Adrenal gland (tissue), 12 donors: ENCODE measurements around the gene SNU13. TPM values are rescaled to one million over a fixed set of nuclear protein-coding genes. Genes with fewer than 3 reads are reported as not detected.

Experiments used
- DNase-seq, 7 donors: peaks; one replicate each; pipeline ENCODE4 v3.0.0-alpha.2; 2019 to 2020
- H3K27ac ChIP-seq, 5 donors: fragments of 200-600 bp; sonication (generic) in 4 of 5; 1 replicate in 3 of 5; 2 replicates in 2 of 5; pipeline versions ENCODE4 v1.5.1 to v1.8.0; 2016 to 2020; ENCODE audit warnings: mild to moderate bottlenecking in 1 of 5
- H3K27me3 ChIP-seq: fragments of 200-600 bp; 2 replicates; pipeline ENCODE4 v1.8.0; 2021
- H3K36me3 ChIP-seq, 2 donors: fragments of 200-600 bp; replicated peaks in 1 of 2; 1 replicate in 1 of 2; 2 replicates in 1 of 2; pipeline versions ENCODE4 v1.5.1 to v1.8.0; 2018 to 2022
- H3K4me1 ChIP-seq, 2 donors: fragments of 200-600 bp; replicated peaks in 1 of 2; 1 replicate in 1 of 2; 2 replicates in 1 of 2; pipeline versions ENCODE4 v1.5.1 to v1.8.0; 2018 to 2021
- H3K4me3 ChIP-seq, 4 donors: fragments of 200-600 bp; sonication (generic) in 3 of 4; one replicate each; pipeline ENCODE4 v1.5.1; 2016 to 2018
- H3K9me3 ChIP-seq, 3 donors: fragments of 200-600 bp; sonication (generic) in 1 of 3; replicated peaks in 1 of 3; 1 replicate in 2 of 3; 2 replicates in 1 of 3; pipeline versions ENCODE4 v1.5.1 to v1.8.0; 2016 to 2021
- POLR2A ChIP-seq, 2 donors: fragments of 450-650 bp; IDR thresholded peaks; one replicate each; pipeline ENCODE4 v1.6.1; 2017; ENCODE audit warnings: antibody characterized with exemption in 2 of 2, mild to moderate bottlenecking in 2 of 2, moderate library complexity in 1 of 2
- WGBS, 4 donors: extraction: QIAGEN DNeasy Blood & Tissue Kit in 2 of 4; methylation state at CpG; one replicate each; pipeline versions ENCODE4 v1.1.5 to v1.1.7; 2013 to 2017; 5-methylcytosine and 5-hydroxymethylcytosine counted together
- intact Hi-C, 2 donors: fragments of 100-400 bp; cut with DNase I; formaldehyde crosslinking; loops; one replicate each; pipeline versions ENCODE4 v1.14.1 to v1.15.0; 2022 to 2023
- polyA plus RNA-seq, 3 donors: library from polyadenylated mRNA; stranded (reverse); fragments of 200-250 nt in 2 of 3; fragments of 350-450 nt in 1 of 3; fragmentation: Illumina TruSeq in 1 of 3; extraction: RNeasy Lipid Tissue Mini Kit (QIAGEN cat#74804) in 1 of 3; gene quantifications; one replicate each; pipeline ENCODE4 v1.2.3, GENCODE V29; 2013 to 2014
- total RNA-seq, 9 donors: library from RNA; depleted of rRNA in 4 of 9; stranded (reverse); fragments of >200 nt in 4 of 9; fragments of 120-200 nt in 1 of 9; fragmentation: NEBNext Ultra II Directional in 1 of 9; extraction: Animal tissue kit (Norgen Biotek cat#: 25700) in 1 of 9; gene quantifications; one replicate each; pipeline versions ENCODE4 v1.1.0 to v1.2.4, GENCODE V29; 2013 to 2023
- TF ChIP-seq, protein P1 (sequence below), 6 experiments: fragments of 450-650 bp in 4 of 6; fragments of 200-600 bp in 2 of 6; sonication (generic) in 1 of 6; IDR thresholded peaks; 1 replicate in 5 of 6; 2 replicates in 1 of 6; pipeline versions ENCODE4 v1.5.1 to v1.8.0; 2016 to 2021; ENCODE audit warnings: antibody characterized with exemption in 6 of 6, mild to moderate bottlenecking in 2 of 6, moderate library complexity in 1 of 6
- donor health status: healthy with polysubstance abuse.
- donor health status: Bipolar disorder and iron deficiency.
- donor health status: DM: yes; HTN: yes; CAD: no.
- donor health status: DM: no; HTN: no; CAD: no.
- donor health status: DM: no; HTN: no; CAD: no.
- donor health status: DM: yes; HTN: yes; CAD: no.

The SNU13 gene
- total and polyA plus RNA-seq, 12 donors: 107 to 446 (median 166) TPM

DNA sequence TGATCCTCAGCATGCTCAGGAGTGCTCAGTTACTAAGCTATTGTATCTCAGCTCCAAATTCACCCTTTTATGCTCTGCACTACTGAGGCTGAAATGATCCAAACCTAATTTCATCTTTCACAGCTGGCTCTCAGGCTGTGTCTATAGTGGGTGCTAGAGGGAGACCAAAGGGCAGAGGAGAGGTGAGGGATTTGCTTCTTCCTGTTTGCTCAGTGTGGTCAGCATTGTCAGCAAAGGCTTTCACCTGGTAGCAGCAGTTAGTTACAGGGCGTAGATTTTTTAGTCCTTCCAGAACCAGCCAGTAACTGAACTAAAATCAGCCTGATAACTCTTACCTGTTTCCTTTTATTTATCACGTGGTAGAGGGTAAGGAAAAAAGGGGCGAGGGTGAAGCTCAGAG lies 34.3 kb downstream of the SNU13 start:
- TF ChIP-seq POLR2A (IDR thresholded peaks at IDR 0.05): no peak
- TF ChIP-seq, protein P1, sequence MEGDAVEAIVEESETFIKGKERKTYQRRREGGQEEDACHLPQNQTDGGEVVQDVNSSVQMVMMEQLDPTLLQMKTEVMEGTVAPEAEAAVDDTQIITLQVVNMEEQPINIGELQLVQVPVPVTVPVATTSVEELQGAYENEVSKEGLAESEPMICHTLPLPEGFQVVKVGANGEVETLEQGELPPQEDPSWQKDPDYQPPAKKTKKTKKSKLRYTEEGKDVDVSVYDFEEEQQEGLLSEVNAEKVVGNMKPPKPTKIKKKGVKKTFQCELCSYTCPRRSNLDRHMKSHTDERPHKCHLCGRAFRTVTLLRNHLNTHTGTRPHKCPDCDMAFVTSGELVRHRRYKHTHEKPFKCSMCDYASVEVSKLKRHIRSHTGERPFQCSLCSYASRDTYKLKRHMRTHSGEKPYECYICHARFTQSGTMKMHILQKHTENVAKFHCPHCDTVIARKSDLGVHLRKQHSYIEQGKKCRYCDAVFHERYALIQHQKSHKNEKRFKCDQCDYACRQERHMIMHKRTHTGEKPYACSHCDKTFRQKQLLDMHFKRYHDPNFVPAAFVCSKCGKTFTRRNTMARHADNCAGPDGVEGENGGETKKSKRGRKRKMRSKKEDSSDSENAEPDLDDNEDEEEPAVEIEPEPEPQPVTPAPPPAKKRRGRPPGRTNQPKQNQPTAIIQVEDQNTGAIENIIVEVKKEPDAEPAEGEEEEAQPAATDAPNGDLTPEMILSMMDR (IDR thresholded peaks at IDR 0.05): no peak
- H3K9me3 ChIP-seq: no peaks in the 10 kb centered on the region
- H3K27ac ChIP-seq: no peak overlapping the region
- intact Hi-C loops: no loop called here
- WGBS, 4 donors: 88 to 98% (median 93%) methylated on average over 3 of the region's 3 CpGs
- no peaks in the 10 kb centered on the region for H3K4me1 ChIP-seq
- H3K4me3 ChIP-seq: no peak overlapping the region
- DNase-seq: no peak
- H3K36me3 ChIP-seq: peaks cover 0 to 100% of the 10 kb centered on the region in 2 donors
- H3K27me3 ChIP-seq: no peaks in the 10 kb centered on the region

DNA sequence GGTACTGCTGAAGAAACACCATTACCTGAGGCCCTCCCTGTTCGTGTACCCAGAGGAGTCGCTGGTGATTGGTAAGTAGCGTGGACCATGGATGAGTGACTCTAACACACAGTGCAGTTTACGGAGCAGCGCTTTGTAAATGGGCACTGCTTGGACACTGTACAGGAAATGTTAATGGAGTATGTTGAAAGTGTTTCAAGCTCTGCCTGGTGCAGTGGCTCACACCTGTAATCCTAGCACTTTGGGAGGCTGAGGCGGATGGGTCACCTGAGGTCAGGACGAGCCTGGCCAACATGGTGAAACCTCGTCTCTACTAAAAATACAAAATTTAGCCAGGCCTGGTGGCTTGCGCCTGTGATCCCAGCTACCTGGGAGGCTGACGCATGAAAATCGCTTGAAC lies 37.8 kb downstream of the SNU13 start:
- Histone ChIP-seq H3K4me3 (no peak overlapping the region), H3K27ac (no peak overlapping the region), H3K27me3 (no peaks in the 10 kb centered on the region), H3K36me3 (peaks cover 0 to 94% of the 10 kb centered on the region in 2 donors), H3K9me3 (no peaks in the 10 kb centered on the region), H3K4me1 (no peaks in the 10 kb centered on the region)
- TF ChIP-seq, protein P1 (IDR thresholded peaks at IDR 0.05): no peak
- no peak for TF ChIP-seq POLR2A (IDR thresholded peaks at IDR 0.05)
- intact Hi-C loops: no loop called here
- DNase-seq: peak in 1 of 7 donors; percentile 45
- WGBS, 4 donors: 90 to 96% (median 93%) methylated on average over 11 of the region's 11 CpGs

DNA sequence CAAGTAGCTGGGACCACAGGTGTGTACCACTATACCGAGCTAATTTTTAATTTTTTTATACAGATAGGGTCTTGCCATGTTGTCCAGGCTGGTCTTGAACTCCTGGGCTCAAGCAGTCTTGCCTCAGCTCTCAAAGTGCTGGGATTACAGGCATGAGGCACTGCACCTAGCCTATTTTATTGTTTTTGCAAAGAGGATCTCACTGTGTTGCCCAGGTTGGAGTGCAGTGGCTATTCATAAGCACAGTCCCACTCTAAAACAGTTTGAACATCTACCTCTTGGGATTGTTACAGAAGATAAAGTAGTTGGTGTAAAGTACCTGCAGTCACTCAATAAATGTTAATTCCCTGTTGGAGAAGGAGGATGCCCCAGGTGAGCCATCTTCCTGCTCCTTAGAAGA lies 38.4 kb downstream of the SNU13 start:
- Histone ChIP-seq H3K27ac (no peak overlapping the region), H3K4me3 (no peak overlapping the region), H3K36me3 (peaks cover 0 to 94% of the 10 kb centered on the region in 2 donors), H3K27me3 (no peaks in the 10 kb centered on the region), H3K9me3 (no peaks in the 10 kb centered on the region), H3K4me1 (peaks cover 0 to under 1% of the 10 kb centered on the region in 2 donors)
- peak in 1 of 7 donors; percentile 13 for DNase-seq
- 87 to 100% (median 95%) methylated on average over 1 of the region's 1 CpG for WGBS, 4 donors
- TF ChIP-seq, protein P1 (IDR thresholded peaks at IDR 0.05): no peak
- TF ChIP-seq POLR2A (IDR thresholded peaks at IDR 0.05): no peak
- intact Hi-C loops: no loop called here

DNA sequence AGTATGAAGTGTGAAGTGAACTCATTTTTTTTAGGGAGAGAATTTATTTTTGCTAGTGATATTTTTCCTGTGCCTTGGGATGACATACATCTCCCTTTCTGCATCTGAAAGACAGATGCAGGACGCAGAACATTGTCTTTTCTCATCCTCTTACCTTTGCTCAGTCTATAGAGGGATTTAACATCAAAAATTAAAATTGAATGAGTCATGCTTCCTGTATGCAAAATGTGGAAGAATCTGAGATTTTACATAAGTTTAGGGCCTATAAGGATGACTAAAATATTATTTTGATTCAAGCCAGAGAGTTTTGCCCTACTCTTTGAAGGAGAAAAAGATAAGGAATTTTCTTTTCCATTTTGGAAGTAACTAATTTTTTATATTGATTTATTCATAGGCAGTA lies 40.2 kb downstream of the SNU13 start:
- H3K4me1 ChIP-seq: peaks cover 0 to 7% of the 10 kb centered on the region in 2 donors

More for the DNA sequence above, 40.2 kb downstream of the SNU13 start:
- peaks cover 0 to 87% of the 10 kb centered on the region in 2 donors for H3K36me3 ChIP-seq
- peak overlapping the region in 1 of 5 donors; percentile 7 for H3K27ac ChIP-seq
- no peak for DNase-seq
- H3K27me3 ChIP-seq: no peaks in the 10 kb centered on the region
- H3K4me3 ChIP-seq: no peak overlapping the region
- TF ChIP-seq, protein P1 (IDR thresholded peaks at IDR 0.05): no peak
- no peak for TF ChIP-seq POLR2A (IDR thresholded peaks at IDR 0.05)
- WGBS, 4 donors: 91 to 98% (median 93%) methylated on average over 1 of the region's 1 CpG
- no peaks in the 10 kb centered on the region for H3K9me3 ChIP-seq
- intact Hi-C loops: no loop called here
